ENCODE measurements around the gene DDX28. TPM values are rescaled to one million over a fixed set of nuclear protein-coding genes. Genes with fewer than 3 reads are reported as not detected.
"Not testable (repeated sequence)": the region's sequence is repeated elsewhere in the genome, so short reads cannot be mapped to it uniquely, and the experiment has no call there.

The DDX28 gene
- total RNA-seq, 1 donor from 2014 or later: 6.2 TPM

GRCh38 chr16:68015681-68016080 lies 7.4 kb downstream of the DDX28 start, which contains the start of gene DPEP2NB:
Gene DPEP2NB (minus strand): TSS chr16:68015911. CDS start chr16:68015770, 141 bp downstream.
- no peak within 1 kb of the TSS for H3K27ac Mint-ChIP-seq (ENCODE audit: unreplicated experiment)
- Histone ChIP-seq H3K79me2 (ENCODE audit: insufficient read depth, low read length) (no peaks in the 10 kb centered on the region), H3K27ac (ENCODE audit: low read depth, low read length) (no peak within 1 kb of the TSS), H3K36me3 (ENCODE audit: insufficient read depth, low read length) (no peaks in the 10 kb centered on the region), H2AFZ (ENCODE audit: low read depth, low read length) (no peak within 1 kb of the TSS), H3K9ac (ENCODE audit: low read length) (no peak within 1 kb of the TSS), H3K4me3 (ENCODE audit: insufficient read depth, low read depth, low read length) (no peak within 1 kb of the TSS), H3K4me1 (ENCODE audit: insufficient read depth, low read length) (no peaks in the 10 kb centered on the region), H3K4me2 (ENCODE audit: low read length) (no peak within 1 kb of the TSS), H3K9me3 (ENCODE audit: insufficient read depth, low read depth, low read length) (no peaks in the 10 kb centered on the region), H4K20me1 (ENCODE audit: insufficient read depth, low read length) (no peaks in the 10 kb centered on the region), H3K27me3 (ENCODE audit: insufficient read depth, low read length) (no peaks in the 10 kb centered on the region)
- FAIRE-seq: no peak
- H3K4me3 Mint-ChIP-seq (ENCODE audit: unreplicated experiment): no peak within 1 kb of the TSS
- H3K4me1 Mint-ChIP-seq (ENCODE audit: low read depth, unreplicated experiment): no peaks in the 10 kb centered on the region
- TF ChIP-seq, protein P1, sequence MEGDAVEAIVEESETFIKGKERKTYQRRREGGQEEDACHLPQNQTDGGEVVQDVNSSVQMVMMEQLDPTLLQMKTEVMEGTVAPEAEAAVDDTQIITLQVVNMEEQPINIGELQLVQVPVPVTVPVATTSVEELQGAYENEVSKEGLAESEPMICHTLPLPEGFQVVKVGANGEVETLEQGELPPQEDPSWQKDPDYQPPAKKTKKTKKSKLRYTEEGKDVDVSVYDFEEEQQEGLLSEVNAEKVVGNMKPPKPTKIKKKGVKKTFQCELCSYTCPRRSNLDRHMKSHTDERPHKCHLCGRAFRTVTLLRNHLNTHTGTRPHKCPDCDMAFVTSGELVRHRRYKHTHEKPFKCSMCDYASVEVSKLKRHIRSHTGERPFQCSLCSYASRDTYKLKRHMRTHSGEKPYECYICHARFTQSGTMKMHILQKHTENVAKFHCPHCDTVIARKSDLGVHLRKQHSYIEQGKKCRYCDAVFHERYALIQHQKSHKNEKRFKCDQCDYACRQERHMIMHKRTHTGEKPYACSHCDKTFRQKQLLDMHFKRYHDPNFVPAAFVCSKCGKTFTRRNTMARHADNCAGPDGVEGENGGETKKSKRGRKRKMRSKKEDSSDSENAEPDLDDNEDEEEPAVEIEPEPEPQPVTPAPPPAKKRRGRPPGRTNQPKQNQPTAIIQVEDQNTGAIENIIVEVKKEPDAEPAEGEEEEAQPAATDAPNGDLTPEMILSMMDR (IDR thresholded peaks at IDR 0.05; ENCODE audit: insufficient read depth, low read depth, low read length): no peak
- TF ChIP-seq EZH2 (IDR thresholded peaks at IDR 0.05; ENCODE audit: insufficient read depth, low read length): no peak
- DNase-seq (ENCODE audit: low read depth): no peak
- H3K9me3 Mint-ChIP-seq (ENCODE audit: unreplicated experiment): no peaks in the 10 kb centered on the region
- H3K27me3 Mint-ChIP-seq (ENCODE audit: low read depth, unreplicated experiment): peaks cover 8% of the 10 kb centered on the region
- no peaks in the 10 kb centered on the region for H3K36me3 Mint-ChIP-seq (ENCODE audit: low read depth, unreplicated experiment)

DNA sequence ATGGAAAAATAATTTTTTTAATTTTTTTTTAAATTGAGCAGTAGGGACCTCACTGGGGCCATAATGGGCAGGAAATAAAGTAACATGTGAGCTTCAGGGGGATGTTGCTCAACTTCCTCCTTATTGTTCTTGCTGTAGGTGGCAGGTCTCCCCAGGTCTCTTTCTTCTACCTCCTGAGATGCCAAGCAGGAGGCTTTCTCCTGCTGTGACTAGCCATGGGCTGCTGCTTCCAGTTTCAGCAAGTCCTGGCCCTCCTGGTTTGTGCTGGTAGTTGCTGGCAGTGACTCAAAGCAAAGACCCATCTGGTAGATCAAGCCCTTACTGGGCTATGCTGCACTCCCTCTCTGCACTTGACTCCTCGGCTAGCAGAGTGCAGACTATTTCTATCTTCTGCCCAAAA lies 9.6 kb downstream of the DDX28 start:
- no peaks in the 10 kb centered on the region for H3K36me3 ChIP-seq (ENCODE audit: insufficient read depth, low read length)
- Mint-ChIP-seq H3K27ac (ENCODE audit: unreplicated experiment) (no peak overlapping the region), H3K27me3 (ENCODE audit: low read depth, unreplicated experiment) (peaks cover 9% of the 10 kb centered on the region), H3K9me3 (ENCODE audit: unreplicated experiment) (no peaks in the 10 kb centered on the region), H3K36me3 (ENCODE audit: low read depth, unreplicated experiment) (no peaks in the 10 kb centered on the region), H3K4me1 (ENCODE audit: low read depth, unreplicated experiment) (no peaks in the 10 kb centered on the region), H3K4me3 (ENCODE audit: unreplicated experiment) (no peak overlapping the region)
- TF ChIP-seq, protein P1 (IDR thresholded peaks at IDR 0.05; ENCODE audit: insufficient read depth, low read depth, low read length): no peak
- no peak for TF ChIP-seq EZH2 (IDR thresholded peaks at IDR 0.05; ENCODE audit: insufficient read depth, low read length)
- H4K20me1 ChIP-seq (ENCODE audit: insufficient read depth, low read length): no peaks in the 10 kb centered on the region
- H3K27me3 ChIP-seq (ENCODE audit: insufficient read depth, low read length): no peaks in the 10 kb centered on the region
- no peak overlapping the region for H3K4me3 ChIP-seq (ENCODE audit: insufficient read depth, low read depth, low read length)
- H3K9me3 ChIP-seq (ENCODE audit: insufficient read depth, low read depth, low read length): no peaks in the 10 kb centered on the region
- H3K4me1 ChIP-seq (ENCODE audit: insufficient read depth, low read length): no peaks in the 10 kb centered on the region
- DNase-seq (ENCODE audit: low read depth) (no peak), FAIRE-seq (no peak)
- H3K4me2 ChIP-seq (ENCODE audit: low read length): no peak overlapping the region
- no peak overlapping the region for H2AFZ ChIP-seq (ENCODE audit: low read depth, low read length)
- no peak overlapping the region for H3K9ac ChIP-seq (ENCODE audit: low read length)
- H3K27ac ChIP-seq (ENCODE audit: low read depth, low read length): no peak overlapping the region
- H3K79me2 ChIP-seq (ENCODE audit: insufficient read depth, low read length): no peaks in the 10 kb centered on the region

- H3K9ac ChIP-seq (ENCODE audit: low read length); H3K4me2 ChIP-seq (ENCODE audit: low read length); H3K4me3 Mint-ChIP-seq (ENCODE audit: unreplicated experiment); H3K4me3 ChIP-seq (ENCODE audit: insufficient read depth, low read depth, low read length); H3K9me3 ChIP-seq (ENCODE audit: insufficient read depth, low read depth, low read length); H3K27me3 ChIP-seq (ENCODE audit: insufficient read depth, low read length); DNase-seq (ENCODE audit: low read depth); H3K27ac Mint-ChIP-seq (ENCODE audit: unreplicated experiment); H3K9me3 Mint-ChIP-seq (ENCODE audit: unreplicated experiment); H3K36me3 Mint-ChIP-seq (ENCODE audit: low read depth, unreplicated experiment); H3K27me3 Mint-ChIP-seq (ENCODE audit: low read depth, unreplicated experiment); H3K4me1 Mint-ChIP-seq (ENCODE audit: low read depth, unreplicated experiment); H3K4me1 ChIP-seq (ENCODE audit: insufficient read depth, low read length); H2AFZ ChIP-seq (ENCODE audit: low read depth, low read length); FAIRE-seq; H3K27ac ChIP-seq (ENCODE audit: low read depth, low read length); H4K20me1 ChIP-seq (ENCODE audit: insufficient read depth, low read length); H3K36me3 ChIP-seq (ENCODE audit: insufficient read depth, low read length); H3K79me2 ChIP-seq (ENCODE audit: insufficient read depth, low read length): not testable (repeated sequence)
Measured at GRCh38 chr16:68009872-68010271, 13.2 kb downstream of the DDX28 start.
